Small intestine (tissue), 7 donors: ENCODE measurements around the gene CELF2. TPM values are rescaled to one million over a fixed set of nuclear protein-coding genes. Genes with fewer than 3 reads are reported as not detected.
"Not testable (repeated sequence)": the region's sequence is repeated elsewhere in the genome, so short reads cannot be mapped to it uniquely, and the experiment has no call there.

Experiments
- DNase-seq, 2 donors: peaks; one replicate each; pipeline versions ENCODE4 v3.0.0 to v3.0.0-alpha.2; 2013
- FAIRE-seq: peaks from 2 replicates; lab custom pipeline; 2012; peaks lifted over from hg19 to GRCh38; lab: Jason Lieb, UNC
- H3K27ac ChIP-seq, 3 donors: one replicate each; pipeline ENCODE4 v1.5.1; 2013; ENCODE audit warnings: low read length in 2 of 3, mild to moderate bottlenecking in 2 of 3, control low read depth in 1 of 3, inconsistent platforms in 1 of 3, low read depth in 1 of 3, moderate library complexity in 1 of 3
- H3K27me3 ChIP-seq, 3 donors: one replicate each; pipeline ENCODE4 v1.6.1; 2013; ENCODE audit warnings: low read length in 3 of 3, inconsistent platforms in 1 of 3; ENCODE audit not compliant: control insufficient read depth in 3 of 3, insufficient read depth in 3 of 3
- H3K36me3 ChIP-seq, 3 donors: one replicate each; pipeline ENCODE4 v1.6.1; 2013; ENCODE audit warnings: low read length in 3 of 3, inconsistent platforms in 1 of 3, low read depth in 1 of 3, mild to moderate bottlenecking in 1 of 3, moderate library complexity in 1 of 3; ENCODE audit not compliant: control insufficient read depth in 3 of 3, insufficient read depth in 2 of 3
- H3K4me1 ChIP-seq, 3 donors: one replicate each; pipeline ENCODE4 v1.6.1; 2013; ENCODE audit warnings: low read length in 2 of 3, inconsistent platforms in 1 of 3, low read depth in 1 of 3, mild to moderate bottlenecking in 1 of 3, moderate library complexity in 1 of 3; ENCODE audit not compliant: control insufficient read depth in 3 of 3, insufficient read depth in 2 of 3
- H3K4me3 ChIP-seq, 3 donors: one replicate each; pipeline ENCODE4 v1.5.1; 2013; ENCODE audit warnings: low read length in 3 of 3, control low read depth in 1 of 3, inconsistent platforms in 1 of 3, low read depth in 1 of 3, mild to moderate bottlenecking in 1 of 3, moderate library complexity in 1 of 3
- H3K9me3 ChIP-seq, 2 donors: one replicate each; pipeline ENCODE4 v1.6.1; 2013; ENCODE audit warnings: low read depth in 1 of 2, low read length in 1 of 2; ENCODE audit not compliant: control insufficient read depth in 2 of 2, insufficient read depth in 1 of 2
- WGBS, 3 donors: extraction: QIAGEN DNeasy Blood & Tissue Kit; methylation state at CpG; one replicate each; pipeline ENCODE4 v1.1.7; 2013; 5-methylcytosine and 5-hydroxymethylcytosine counted together
- polyA plus RNA-seq, 4 donors: library from polyadenylated mRNA; stranded (reverse) in 3 of 4; unstranded in 1 of 4; fragments of 200-250 nt in 3 of 4; fragments of 120-200 nt in 1 of 4; gene quantifications; one replicate each; pipeline versions ENCODE4 v1.2.1 to v1.2.3, GENCODE V29; 2013
- donor health status: healthy with polysubstance abuse.
- donor health status: control.
- donor health status: control.
- donor health status: Bipolar disorder and iron deficiency.
- donor health status: healthy.

CELF2 gene
- polyA plus RNA-seq, 4 donors = 1.8 to 11.6 (median 6.1) TPM

DNA sequence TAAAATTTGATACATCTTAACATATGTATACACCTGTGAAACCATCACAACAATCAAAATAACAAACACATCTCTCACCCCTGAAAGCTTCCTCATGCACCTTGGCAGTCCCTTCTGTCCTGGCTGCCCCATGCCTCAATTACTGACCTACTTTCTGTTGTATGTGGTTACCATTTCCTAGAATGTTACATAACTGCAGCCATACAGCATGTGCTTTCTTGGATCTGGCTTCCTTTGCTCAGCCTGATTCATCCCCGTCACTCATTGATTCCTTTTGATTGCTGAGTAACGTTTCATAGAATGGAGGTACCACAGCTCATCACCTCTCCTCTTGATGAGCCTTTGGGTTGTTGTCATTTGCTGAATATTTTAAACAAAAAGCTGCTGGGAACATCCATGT is 165.3 kb downstream of the CELF2 start:
- Histone ChIP-seq H3K4me1 (peaks cover 0 to 4% (median 0%) of the 10 kb centered on the region in 3 donors), H3K27ac (no peak overlapping the region), H3K27me3 (no peaks in the 10 kb centered on the region), H3K36me3 (peaks cover 0 to 2% (median 0%) of the 10 kb centered on the region in 3 donors), H3K4me3 (no peak overlapping the region), H3K9me3 (peaks cover 0 to 6% of the 10 kb centered on the region in 2 donors)
- no peak for FAIRE-seq
- WGBS, 3 donors = 69 to 90% (median 76%) methylated on average over 2 of the region's 2 CpGs
- DNase-seq = no peak

GRCh38 chr10:11184093-11184492 is 166.4 kb downstream of the CELF2 start:
- H3K27me3 ChIP-seq = no peaks in the 10 kb centered on the region
- H3K36me3 ChIP-seq = peaks cover 0 to 2% (median 0%) of the 10 kb centered on the region in 3 donors
- H3K9me3 ChIP-seq = peaks cover 0 to 6% of the 10 kb centered on the region in 2 donors
- no peak overlapping the region for H3K27ac ChIP-seq
- 78 to 86% (median 82%) methylated on average over 3 of the region's 3 CpGs for WGBS, 3 donors
- DNase-seq = no peak
- peaks cover 0 to 4% (median 0%) of the 10 kb centered on the region in 3 donors for H3K4me1 ChIP-seq
- no peak for FAIRE-seq
- no peak overlapping the region for H3K4me3 ChIP-seq

- not testable (repeated sequence) for FAIRE-seq, H3K27ac ChIP-seq, DNase-seq, H3K36me3 ChIP-seq, H3K27me3 ChIP-seq, H3K9me3 ChIP-seq, H3K4me3 ChIP-seq, H3K4me1 ChIP-seq
- WGBS, 3 donors = 93 to 97% (median 94%) methylated on average over 13 of the region's 13 CpGs
Measured at GRCh38 chr10:11185128-11185665, 167.5 kb downstream of the CELF2 start.

DNA sequence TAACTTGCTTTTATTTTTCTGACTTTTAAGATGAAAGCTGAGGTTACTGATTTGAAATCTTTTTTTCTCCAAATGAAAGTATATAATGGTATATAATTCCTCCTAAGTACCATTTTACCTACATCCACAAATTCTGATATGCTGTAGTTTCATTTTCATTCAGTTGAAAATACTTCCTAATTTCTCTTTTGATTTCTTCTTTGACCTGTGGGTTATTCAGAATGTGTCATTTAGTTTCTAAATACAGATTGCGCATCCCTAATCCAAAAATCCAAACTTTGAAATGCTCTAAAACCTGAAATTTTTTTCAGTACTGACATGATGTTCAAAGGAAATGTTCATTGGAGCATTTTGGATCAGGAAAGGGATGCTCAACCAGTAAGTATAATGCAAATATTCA is 168.7 kb downstream of the CELF2 start:
- H3K36me3 ChIP-seq = no peaks in the 10 kb centered on the region
- WGBS, 3 donors = 80 to 92% (median 89%) methylated on average over 1 of the region's 1 CpG
- no peak overlapping the region for H3K4me3 ChIP-seq
- no peaks in the 10 kb centered on the region for H3K27me3 ChIP-seq
- peaks cover 0 to 5% (median 0%) of the 10 kb centered on the region in 3 donors for H3K4me1 ChIP-seq
- H3K9me3 ChIP-seq = peaks cover 0 to 6% of the 10 kb centered on the region in 2 donors
- H3K27ac ChIP-seq = no peak overlapping the region
- DNase-seq (no peak), FAIRE-seq (no peak)

- no peak overlapping the region for H3K4me3 ChIP-seq
- H3K4me1 ChIP-seq = peaks cover 0 to 2% (median 2%) of the 10 kb centered on the region in 3 donors
- FAIRE-seq = no peak
- H3K27me3 ChIP-seq = no peaks in the 10 kb centered on the region
- H3K36me3 ChIP-seq = no peaks in the 10 kb centered on the region
- peaks cover 0 to 6% of the 10 kb centered on the region in 2 donors for H3K9me3 ChIP-seq
- no peak overlapping the region for H3K27ac ChIP-seq
- WGBS, 3 donors = 79 to 89% (median 84%) methylated on average over 6 of the region's 6 CpGs
- DNase-seq = no peak
Measured at GRCh38 chr10:11189582-11190376, 172.1 kb downstream of the CELF2 start.

- no peak for DNase-seq
Measured at GRCh38 chr10:11191190-11191589, 173.5 kb downstream of the CELF2 start.

GRCh38 chr10:11191678-11192077 is 174.0 kb downstream of the CELF2 start:
- FAIRE-seq (no peak), DNase-seq (no peak)
- WGBS, 3 donors = 65 to 78% (median 76%) methylated on average over 5 of the region's 5 CpGs
- Histone ChIP-seq H3K4me3 (no peak overlapping the region), H3K4me1 (peaks cover 0 to 2% (median 2%) of the 10 kb centered on the region in 3 donors), H3K27ac (no peak overlapping the region), H3K27me3 (no peaks in the 10 kb centered on the region), H3K9me3 (no peaks in the 10 kb centered on the region), H3K36me3 (no peaks in the 10 kb centered on the region)

More at GRCh38 chr10:11191190-11191589, 173.5 kb downstream of the CELF2 start:
- no peaks in the 10 kb centered on the region for H3K27me3 ChIP-seq
- no peaks in the 10 kb centered on the region for H3K9me3 ChIP-seq
- H3K27ac ChIP-seq = no peak overlapping the region
- no peak overlapping the region for H3K4me3 ChIP-seq
- no peak for FAIRE-seq
- H3K4me1 ChIP-seq = peaks cover 0 to 2% (median 2%) of the 10 kb centered on the region in 3 donors
- H3K36me3 ChIP-seq = no peaks in the 10 kb centered on the region
- 86 to 94% (median 90%) methylated on average over 5 of the region's 5 CpGs for WGBS, 3 donors

DNA sequence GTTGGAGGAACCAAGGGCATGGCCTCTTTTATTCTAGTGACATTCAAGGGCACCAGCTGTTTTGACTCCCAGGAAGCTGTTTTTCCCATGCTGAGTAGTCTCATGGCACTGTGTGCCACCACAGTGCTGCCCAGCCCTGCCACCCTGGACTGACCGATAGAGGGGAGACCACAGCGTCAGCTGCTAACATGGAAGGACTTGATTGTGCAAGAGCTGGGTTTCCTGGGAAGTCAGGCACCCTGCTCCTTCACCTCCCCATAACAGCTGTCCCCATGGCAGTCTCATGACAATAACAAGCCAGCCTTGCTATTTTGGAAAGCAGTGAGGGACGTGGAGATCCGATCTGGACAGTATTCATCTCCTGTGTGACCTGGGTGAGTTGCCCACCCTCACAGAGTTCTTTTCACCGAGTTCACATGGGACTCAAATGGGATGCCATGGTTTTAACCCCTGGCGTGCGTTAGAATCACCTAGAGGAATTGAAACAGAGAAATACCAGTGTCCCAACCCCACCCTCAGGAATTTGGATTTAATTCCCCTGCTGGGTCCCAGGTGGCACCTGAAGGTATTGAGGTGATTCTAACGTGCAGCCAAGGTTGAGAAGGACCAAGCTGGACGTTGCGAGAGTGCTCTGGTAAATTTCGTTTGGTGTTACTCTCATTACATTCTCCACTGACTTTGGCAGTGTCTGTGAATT is 174.8 kb downstream of the CELF2 start:
- DNase-seq (no peak), FAIRE-seq (no peak)
- Histone ChIP-seq H3K36me3 (no peaks in the 10 kb centered on the region), H3K9me3 (no peaks in the 10 kb centered on the region), H3K4me1 (peaks cover 0 to 2% (median 2%) of the 10 kb centered on the region in 3 donors), H3K4me3 (no peak overlapping the region), H3K27ac (no peak overlapping the region), H3K27me3 (no peaks in the 10 kb centered on the region)
- 78 to 82% (median 79%) methylated on average over 11 of the region's 11 CpGs for WGBS, 3 donors
